ENCODE data around the gene ASPSCR1. TPM values are rescaled to one million over a fixed set of nuclear protein-coding genes. Genes with fewer than 3 reads are reported as not detected.

ASPSCR1 gene
- polyA plus RNA-seq, 1 donor = 24.9 TPM

DNA sequence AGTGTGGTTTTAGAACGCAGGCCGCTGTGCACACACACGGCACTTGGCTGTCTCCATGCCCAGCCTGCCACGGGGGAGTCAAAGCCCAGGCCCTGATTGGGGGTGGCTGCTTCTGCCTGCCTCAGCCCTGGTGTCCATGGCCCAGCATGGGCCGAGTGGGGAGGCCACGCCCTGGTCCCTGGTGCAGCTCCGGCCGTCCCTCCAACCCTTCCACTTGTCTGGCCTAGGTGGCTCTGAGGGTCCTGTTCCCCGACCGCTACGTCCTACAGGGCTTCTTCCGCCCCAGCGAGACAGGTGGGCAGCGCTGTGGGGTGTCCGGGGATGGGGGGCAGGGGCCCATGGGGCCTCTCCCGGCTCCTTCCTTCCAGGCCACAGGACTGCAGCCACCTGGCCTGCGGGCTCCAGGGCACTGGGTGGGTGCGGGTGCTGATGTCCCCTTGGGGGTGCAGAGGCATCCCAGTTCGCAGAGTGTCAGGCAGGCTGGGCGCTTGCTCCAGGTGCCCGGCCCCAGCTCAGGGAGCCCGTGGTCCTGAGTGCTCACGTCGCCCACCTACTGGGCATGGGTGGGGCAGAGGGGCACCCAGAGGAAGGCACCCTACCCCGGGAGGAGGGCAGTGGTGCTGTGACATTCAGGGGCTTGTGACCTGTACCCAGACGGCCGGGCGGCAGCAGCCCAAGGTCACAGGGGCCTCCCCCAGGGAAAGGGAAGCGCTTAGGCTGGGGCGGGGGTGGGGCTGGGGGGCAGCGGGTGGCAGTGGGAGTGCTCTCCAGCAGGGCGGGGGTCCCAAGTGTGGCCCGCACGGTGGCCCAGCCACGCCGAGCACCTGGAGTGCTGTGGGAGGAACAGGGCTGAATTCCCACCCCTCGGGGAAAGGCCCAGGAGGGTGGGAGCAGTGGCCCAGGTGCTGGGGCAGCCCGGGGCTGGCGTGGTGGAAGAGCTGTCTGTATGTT is 33.4 kb downstream of the ASPSCR1 start:
- Histone ChIP-seq H3K9me3 (ENCODE audit: control insufficient read depth, low read depth, low read length) (no peaks in the 10 kb centered on the region), H3K27ac (ENCODE audit: low read length) (no peak overlapping the region), H3K36me3 (ENCODE audit: control insufficient read depth, insufficient read depth, low read length) (peaks cover 23% of the 10 kb centered on the region), H3K4me1 (ENCODE audit: control insufficient read depth, insufficient read depth, low read length) (no peaks in the 10 kb centered on the region), H3K27me3 (ENCODE audit: control insufficient read depth, insufficient read depth, low read length) (no peaks in the 10 kb centered on the region), H3K4me3 (ENCODE audit: low read length) (no peak overlapping the region)
- no peak for DNase-seq
- no CpG with 5 or more reads among the region's 39 CpGs for WGBS (ENCODE audit: insufficient coverage, low lambda C conversion rate)

DNA sequence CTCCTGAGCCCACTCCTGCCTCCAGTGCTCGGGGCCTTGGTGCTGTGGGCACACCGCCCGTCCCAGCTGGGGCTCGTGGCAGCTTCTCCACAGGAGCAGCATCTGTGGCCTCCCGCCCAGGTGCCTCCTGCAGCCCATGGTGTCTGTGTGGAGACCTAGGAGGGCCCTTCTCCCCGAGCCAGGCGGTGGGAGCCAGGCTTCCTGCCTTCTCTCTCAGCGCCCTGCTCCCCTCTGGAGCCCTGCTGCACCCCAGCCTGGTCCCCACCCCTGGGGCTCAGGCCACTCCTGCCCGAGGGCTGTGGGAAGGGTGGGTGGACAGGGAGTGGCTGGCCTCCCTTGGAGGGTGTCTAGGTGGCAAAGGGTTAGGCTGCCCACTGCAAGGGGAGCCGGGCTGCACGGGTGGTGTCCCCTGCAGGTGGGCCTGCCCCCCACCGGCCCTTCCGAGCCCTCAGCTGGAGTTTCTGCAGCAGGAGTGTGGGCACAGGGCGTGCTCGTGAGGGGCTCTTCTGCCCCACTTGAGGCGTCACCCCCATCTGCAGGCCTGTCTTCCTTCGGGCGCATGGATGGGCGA is 34.3 kb downstream of the ASPSCR1 start:
- no peaks in the 10 kb centered on the region for H3K9me3 ChIP-seq (ENCODE audit: control insufficient read depth, low read depth, low read length)
- WGBS (ENCODE audit: insufficient coverage, low lambda C conversion rate) = no CpG with 5 or more reads among the region's 19 CpGs
- H3K27ac ChIP-seq (ENCODE audit: low read length) = no peak overlapping the region
- no peak for DNase-seq
- H3K36me3 ChIP-seq (ENCODE audit: control insufficient read depth, insufficient read depth, low read length) = peaks cover 23% of the 10 kb centered on the region
- no peak overlapping the region for H3K4me3 ChIP-seq (ENCODE audit: low read length)
- no peaks in the 10 kb centered on the region for H3K4me1 ChIP-seq (ENCODE audit: control insufficient read depth, insufficient read depth, low read length)
- H3K27me3 ChIP-seq (ENCODE audit: control insufficient read depth, insufficient read depth, low read length) = no peaks in the 10 kb centered on the region

DNA sequence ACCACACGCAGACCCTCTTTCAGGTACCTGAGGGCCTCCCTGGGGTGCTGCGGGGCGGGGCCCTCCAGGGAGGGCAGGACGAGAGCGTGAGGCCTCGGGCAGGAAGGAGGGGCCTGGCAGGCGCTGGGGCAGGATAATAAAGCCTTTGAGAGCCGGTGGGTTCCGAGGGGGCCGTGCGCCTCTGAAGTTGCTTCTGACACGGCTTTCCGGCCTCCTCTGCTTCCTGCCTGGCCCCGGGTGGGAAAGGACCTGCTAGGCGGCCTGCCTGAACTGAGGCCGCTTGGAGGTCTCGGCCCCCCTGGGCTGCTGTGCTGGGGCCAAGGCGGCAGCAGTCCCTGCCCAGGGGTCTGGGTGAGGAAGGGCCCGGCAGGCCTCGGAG is 34.8 kb downstream of the ASPSCR1 start:
- no peaks in the 10 kb centered on the region for H3K4me1 ChIP-seq (ENCODE audit: control insufficient read depth, insufficient read depth, low read length)
- WGBS (ENCODE audit: insufficient coverage, low lambda C conversion rate) = no CpG with 5 or more reads among the region's 20 CpGs
- no peak overlapping the region for H3K4me3 ChIP-seq (ENCODE audit: low read length)
- no peak for DNase-seq
- H3K27ac ChIP-seq (ENCODE audit: low read length) = no peak overlapping the region
- H3K27me3 ChIP-seq (ENCODE audit: control insufficient read depth, insufficient read depth, low read length) = no peaks in the 10 kb centered on the region
- H3K36me3 ChIP-seq (ENCODE audit: control insufficient read depth, insufficient read depth, low read length) = peaks cover 23% of the 10 kb centered on the region
- no peaks in the 10 kb centered on the region for H3K9me3 ChIP-seq (ENCODE audit: control insufficient read depth, low read depth, low read length)

DNA sequence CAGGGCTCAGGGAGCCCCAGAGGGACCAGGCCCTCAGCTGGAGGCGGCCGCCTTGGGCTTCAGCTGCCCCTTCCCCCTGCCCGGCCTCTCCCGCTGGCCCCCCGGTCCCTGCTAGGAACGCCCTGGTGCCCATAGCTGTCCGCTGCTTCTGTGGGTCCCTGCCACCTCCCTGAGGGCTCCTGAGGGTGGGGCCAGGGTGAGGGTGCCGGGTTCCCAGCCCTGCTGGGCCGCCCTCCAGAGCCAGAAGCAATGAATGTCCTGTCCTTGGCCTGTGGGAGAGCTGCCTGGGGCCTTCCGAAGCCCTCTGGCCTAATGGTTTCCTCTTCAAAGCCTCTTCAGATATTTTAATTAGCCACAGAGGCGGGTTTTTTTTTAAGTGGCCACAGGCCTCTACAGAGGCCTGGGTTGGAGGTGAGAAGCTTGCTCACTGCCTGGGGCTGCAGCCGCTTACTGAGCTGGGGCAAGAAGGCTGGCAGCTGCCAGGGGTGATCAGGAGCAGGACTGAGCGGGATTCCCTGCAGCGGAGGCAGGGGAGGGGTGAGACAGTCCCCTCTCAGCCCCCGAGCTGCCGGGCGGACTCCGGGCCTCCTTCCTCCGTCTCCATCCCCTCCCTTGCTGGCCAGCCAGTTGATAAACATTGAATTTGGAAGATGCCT is 35.3 kb downstream of the ASPSCR1 start:
- DNase-seq = no peak

DNA sequence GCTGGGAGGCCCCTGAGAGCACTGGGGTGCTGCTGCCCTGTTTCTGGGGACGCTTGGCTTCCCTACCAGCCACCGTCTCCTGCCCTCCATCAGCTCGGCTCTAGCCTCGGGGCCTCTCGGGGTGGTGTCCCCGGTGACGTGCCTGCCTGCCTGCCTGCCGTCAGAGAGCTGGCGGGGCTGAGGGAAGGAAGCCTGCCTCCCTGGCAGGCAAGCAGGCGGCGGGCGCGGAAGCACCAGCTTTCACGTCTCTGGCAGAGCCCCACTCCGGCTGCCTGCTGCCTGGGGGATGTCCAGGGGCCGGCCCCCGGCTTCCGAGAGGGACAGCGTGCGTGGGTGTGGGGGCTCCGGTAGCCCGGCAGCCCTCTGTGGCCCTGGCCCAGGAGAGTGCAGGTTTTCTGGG is 35.9 kb downstream of the ASPSCR1 start:
- Histone ChIP-seq H3K4me3 (ENCODE audit: low read length) (no peak overlapping the region), H3K4me1 (ENCODE audit: control insufficient read depth, insufficient read depth, low read length) (no peaks in the 10 kb centered on the region), H3K27ac (ENCODE audit: low read length) (no peak overlapping the region), H3K36me3 (ENCODE audit: control insufficient read depth, insufficient read depth, low read length) (peaks cover 30% of the 10 kb centered on the region), H3K9me3 (ENCODE audit: control insufficient read depth, low read depth, low read length) (no peaks in the 10 kb centered on the region), H3K27me3 (ENCODE audit: control insufficient read depth, insufficient read depth, low read length) (no peaks in the 10 kb centered on the region)
- no CpG with 5 or more reads among the region's 22 CpGs for WGBS (ENCODE audit: insufficient coverage, low lambda C conversion rate)
- no peak for DNase-seq

More for the DNA sequence above, 35.3 kb downstream of the ASPSCR1 start:
- H3K36me3 ChIP-seq (ENCODE audit: control insufficient read depth, insufficient read depth, low read length) = peaks cover 24% of the 10 kb centered on the region
- no peaks in the 10 kb centered on the region for H3K4me1 ChIP-seq (ENCODE audit: control insufficient read depth, insufficient read depth, low read length)
- no peaks in the 10 kb centered on the region for H3K9me3 ChIP-seq (ENCODE audit: control insufficient read depth, low read depth, low read length)
- no peak overlapping the region for H3K27ac ChIP-seq (ENCODE audit: low read length)
- no peak overlapping the region for H3K4me3 ChIP-seq (ENCODE audit: low read length)
- WGBS (ENCODE audit: insufficient coverage, low lambda C conversion rate) = no CpG with 5 or more reads among the region's 19 CpGs
- no peaks in the 10 kb centered on the region for H3K27me3 ChIP-seq (ENCODE audit: control insufficient read depth, insufficient read depth, low read length)

DNA sequence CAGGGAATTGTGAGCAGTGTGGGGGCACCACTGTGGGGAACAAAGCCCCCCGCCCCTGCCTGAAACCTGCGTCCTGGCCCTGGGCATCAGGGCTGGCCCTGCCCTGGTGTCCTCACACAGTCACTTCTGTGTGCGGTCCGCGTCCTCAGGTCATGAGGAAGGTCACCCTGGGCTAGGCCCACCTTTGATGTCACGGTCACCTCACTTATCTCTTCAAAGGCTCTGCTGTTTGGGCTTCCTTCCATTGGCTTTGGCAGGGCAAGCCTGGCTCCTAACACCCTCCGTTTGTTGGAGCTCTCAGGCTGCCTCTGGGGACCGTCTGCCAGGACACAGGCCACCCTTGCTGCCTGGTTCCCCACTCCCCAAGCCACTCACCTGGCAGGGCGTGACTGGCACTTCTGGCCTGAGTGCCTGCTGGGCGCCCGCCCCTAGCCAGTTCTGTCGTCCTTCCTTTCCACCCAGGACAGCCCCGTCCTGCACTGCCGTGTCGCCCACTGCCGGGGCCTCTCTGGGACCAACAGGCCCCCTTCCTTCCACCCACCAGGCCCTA is 36.4 kb downstream of the ASPSCR1 start:
- DNase-seq = no peak
- no CpG with 5 or more reads among the region's 16 CpGs for WGBS (ENCODE audit: insufficient coverage, low lambda C conversion rate)
- Histone ChIP-seq H3K4me3 (ENCODE audit: low read length) (no peak overlapping the region), H3K4me1 (ENCODE audit: control insufficient read depth, insufficient read depth, low read length) (no peaks in the 10 kb centered on the region), H3K9me3 (ENCODE audit: control insufficient read depth, low read depth, low read length) (no peaks in the 10 kb centered on the region), H3K27ac (ENCODE audit: low read length) (no peak overlapping the region), H3K36me3 (ENCODE audit: control insufficient read depth, insufficient read depth, low read length) (peaks cover 34% of the 10 kb centered on the region), H3K27me3 (ENCODE audit: control insufficient read depth, insufficient read depth, low read length) (no peaks in the 10 kb centered on the region)

DNA sequence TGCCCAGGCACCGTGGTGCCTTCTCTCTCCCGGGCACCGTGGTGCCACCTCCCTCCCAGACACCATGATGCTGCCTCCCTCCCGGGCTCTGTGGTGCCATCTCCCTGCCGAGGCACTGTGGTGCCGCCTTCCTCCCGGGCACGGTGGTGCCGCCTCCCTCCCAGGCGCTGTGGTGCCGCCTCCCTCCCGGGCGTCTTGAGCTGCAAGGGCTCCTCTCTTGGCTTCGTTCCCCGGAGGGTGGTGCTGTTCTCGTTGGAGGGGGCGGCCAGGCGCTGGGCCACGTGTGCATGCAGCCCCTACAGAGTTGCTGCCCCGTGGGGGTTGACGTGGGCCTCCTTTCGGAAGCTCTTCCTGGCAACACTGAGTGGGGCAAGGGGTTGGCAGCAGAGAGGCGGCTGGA is 37.0 kb downstream of the ASPSCR1 start:
- DNase-seq = no peak
- Histone ChIP-seq H3K27me3 (ENCODE audit: control insufficient read depth, insufficient read depth, low read length) (no peaks in the 10 kb centered on the region), H3K4me3 (ENCODE audit: low read length) (no peak overlapping the region), H3K9me3 (ENCODE audit: control insufficient read depth, low read depth, low read length) (no peaks in the 10 kb centered on the region), H3K36me3 (ENCODE audit: control insufficient read depth, insufficient read depth, low read length) (peaks cover 34% of the 10 kb centered on the region), H3K4me1 (ENCODE audit: control insufficient read depth, insufficient read depth, low read length) (no peaks in the 10 kb centered on the region), H3K27ac (ENCODE audit: low read length) (no peak overlapping the region)
- no CpG with 5 or more reads among the region's 23 CpGs for WGBS (ENCODE audit: insufficient coverage, low lambda C conversion rate)

DNA sequence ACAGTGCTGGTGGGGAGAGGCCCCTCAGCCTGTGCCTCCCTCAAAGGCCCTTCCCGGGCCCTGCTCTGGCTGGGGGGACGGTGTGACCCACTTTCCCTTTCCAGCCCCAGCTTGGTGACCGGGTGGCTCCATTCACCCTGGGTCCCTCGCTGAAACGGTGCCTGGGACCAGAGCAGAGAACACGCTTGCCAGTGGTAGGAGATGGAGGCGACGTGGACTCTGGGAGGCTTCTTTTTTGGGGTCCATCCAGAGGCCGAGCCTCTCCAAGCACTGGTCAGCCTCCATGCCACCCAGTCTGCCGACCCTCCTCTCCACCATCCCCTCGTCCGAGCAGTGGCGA is 37.5 kb downstream of the ASPSCR1 start:
- H3K9me3 ChIP-seq (ENCODE audit: control insufficient read depth, low read depth, low read length) = no peaks in the 10 kb centered on the region
- no peaks in the 10 kb centered on the region for H3K4me1 ChIP-seq (ENCODE audit: control insufficient read depth, insufficient read depth, low read length)
- peaks cover 33% of the 10 kb centered on the region for H3K36me3 ChIP-seq (ENCODE audit: control insufficient read depth, insufficient read depth, low read length)
- no peak overlapping the region for H3K27ac ChIP-seq (ENCODE audit: low read length)
- 100% methylated on average over 2 of the region's 13 CpGs for WGBS (ENCODE audit: insufficient coverage, low lambda C conversion rate)
- no peak overlapping the region for H3K4me3 ChIP-seq (ENCODE audit: low read length)
- no peaks in the 10 kb centered on the region for H3K27me3 ChIP-seq (ENCODE audit: control insufficient read depth, insufficient read depth, low read length)
- no peak for DNase-seq

DNA sequence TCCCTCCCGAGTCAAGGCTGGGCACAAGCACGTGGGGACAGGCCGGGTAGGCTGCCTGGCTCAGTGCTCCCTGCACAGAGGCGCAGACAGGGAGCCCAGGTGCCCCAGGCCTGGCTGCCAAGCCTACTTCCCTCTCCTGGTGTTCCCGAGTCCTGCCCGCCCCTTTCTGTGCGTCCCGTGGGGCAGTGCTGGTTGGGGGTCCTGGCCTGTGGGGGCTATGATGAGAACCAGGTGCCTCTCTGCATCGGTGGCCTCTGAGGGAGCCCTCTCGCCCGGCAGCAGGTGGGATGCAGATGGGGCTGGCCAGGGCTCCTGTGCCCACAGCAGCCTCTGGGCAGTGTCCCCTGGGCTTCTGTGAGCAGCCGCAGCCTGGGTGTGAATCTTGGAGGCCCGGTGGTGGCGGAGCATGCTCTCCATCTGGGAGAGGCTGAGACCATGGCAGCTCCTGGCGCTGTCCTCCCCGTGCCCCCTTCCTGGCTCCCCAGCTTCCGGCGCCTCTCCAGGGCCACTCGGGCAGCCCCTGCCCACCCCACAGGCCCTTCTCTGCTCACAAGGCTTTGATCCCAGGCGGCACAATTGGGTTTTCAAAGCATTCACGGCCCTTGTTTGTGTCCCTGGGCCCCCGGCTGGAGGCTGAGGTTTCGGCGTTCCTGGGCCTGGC is 38.0 kb downstream of the ASPSCR1 start:
- no CpG with 5 or more reads among the region's 24 CpGs for WGBS (ENCODE audit: insufficient coverage, low lambda C conversion rate)
- Histone ChIP-seq H3K36me3 (ENCODE audit: control insufficient read depth, insufficient read depth, low read length) (peaks cover 33% of the 10 kb centered on the region), H3K4me3 (ENCODE audit: low read length) (no peak overlapping the region), H3K9me3 (ENCODE audit: control insufficient read depth, low read depth, low read length) (no peaks in the 10 kb centered on the region), H3K4me1 (ENCODE audit: control insufficient read depth, insufficient read depth, low read length) (no peaks in the 10 kb centered on the region), H3K27ac (ENCODE audit: low read length) (no peak overlapping the region), H3K27me3 (ENCODE audit: control insufficient read depth, insufficient read depth, low read length) (no peaks in the 10 kb centered on the region)
- no peak for DNase-seq
